SU-DHL-6 (cell line): ENCODE data around the gene EPB41L5.
A peak's percentile ranks its signal among the peaks of the same experiment; 100 is the strongest.

ENCODE experiments used
- H2AFZ ChIP-seq: fragments of 200-600 bp; sonication (generic); 2 replicates; pipeline ENCODE4 v1.6.1; 2014; ENCODE audit warnings: low read depth, mild to moderate bottlenecking, moderate library complexity, mixed read lengths, antibody characterized with exemption, low read length; ENCODE audit not compliant: severe bottlenecking
- H3F3A ChIP-seq: fragments of 200-600 bp; shearing (Covaris generic); 2 replicates; pipeline ENCODE4 v1.6.0; 2016; ENCODE audit warnings: antibody characterized with exemption, mild to moderate bottlenecking; ENCODE audit not compliant: insufficient read depth
- H3K27ac ChIP-seq: fragments of 200-600 bp; sonication (generic); 2 replicates; pipeline ENCODE4 v1.5.1; 2016; ENCODE audit warnings: low read depth, mild to moderate bottlenecking, low read length, moderate library complexity, mixed read lengths
- H3K27me3 ChIP-seq: fragments of 200-600 bp; sonication (generic), shearing (Covaris generic); 2 replicates; pipeline ENCODE4 v1.6.0; 2014; ENCODE audit warnings: mild to moderate bottlenecking, low read length
- H3K36me3 ChIP-seq: fragments of 200-600 bp; sonication (generic); 2 replicates; pipeline ENCODE4 v1.6.1; 2014; ENCODE audit warnings: mild to moderate bottlenecking, low read length, mixed read lengths
- H3K4me2 ChIP-seq: fragments of 300-600, 200-600 bp; shearing (Covaris generic), sonication (generic); 2 replicates; pipeline ENCODE4 v1.6.0; 2014; ENCODE audit warnings: low read length, low read depth, mild to moderate bottlenecking; ENCODE audit not compliant: poor library complexity, severe bottlenecking
- H3K4me3 ChIP-seq: fragments of 200-600 bp; sonication (generic); 2 replicates; pipeline ENCODE4 v1.5.1; 2014; ENCODE audit warnings: antibody characterized with exemption, low read length, mild to moderate bottlenecking, mixed read lengths; ENCODE audit not compliant: insufficient read depth, poor library complexity, severe bottlenecking
- H3K79me2 ChIP-seq: fragments of 200-600 bp; sonication (generic); 2 replicates; pipeline ENCODE4 v1.6.1; 2014; ENCODE audit warnings: mild to moderate bottlenecking, low read length, moderate library complexity; ENCODE audit not compliant: insufficient read depth
- H3K9ac ChIP-seq: fragments of 200-600 bp; sonication (generic); 2 replicates; pipeline ENCODE4 v1.7.0; 2014; ENCODE audit warnings: mild to moderate bottlenecking, low read length
- H3K9me2 ChIP-seq: fragments of 200-600 bp; sonication (generic); replicated peaks from 2 replicates; pipeline ENCODE4 v1.6.1; 2014; ENCODE audit warnings: low read length; ENCODE audit not compliant: insufficient read depth
- H3K9me3 ChIP-seq: fragments of 200-600 bp; sonication (generic); 2 replicates; pipeline ENCODE4 v1.6.1; 2014; ENCODE audit warnings: low read length, mixed read lengths; ENCODE audit not compliant: insufficient read depth
- H4K20me1 ChIP-seq: fragments of 200-600 bp; sonication (generic); 2 replicates; pipeline ENCODE4 v1.6.1; 2014; ENCODE audit warnings: low read depth, mild to moderate bottlenecking, antibody characterized with exemption, low read length, moderate library complexity, mixed read lengths
- CTCF ChIP-seq: fragments of 200-600 bp; sonication (generic); IDR thresholded peaks from one replicate; pipeline ENCODE4 v1.5.1; 2017; ENCODE audit warnings: antibody characterized with exemption, mild to moderate bottlenecking, low read length, moderate library complexity; ENCODE audit not compliant: insufficient read depth, poor library complexity, severe bottlenecking
- EZH2phosphoT487 ChIP-seq: fragments of 200-600 bp; sonication (generic), shearing (Covaris generic); conservative IDR thresholded peaks from 2 replicates; pipeline ENCODE4 v1.6.1; 2018; ENCODE audit warnings: mild to moderate bottlenecking, antibody characterized with exemption, low read length, moderate library complexity, mixed read lengths

EPB41L5 gene

GRCh38 chr2:120174963-120175581 is 162.2 kb downstream of the EPB41L5 start:
- H3K4me3 ChIP-seq: no peak overlapping the region
- H4K20me1 ChIP-seq: no peaks in the 10 kb centered on the region
- no peak overlapping the region for H3K27ac ChIP-seq
- H3K36me3 ChIP-seq: no peaks in the 10 kb centered on the region
- no peaks in the 10 kb centered on the region for H3K9me3 ChIP-seq
- H3K79me2 ChIP-seq: no peaks in the 10 kb centered on the region
- peak overlapping the region; percentile 9 for H3K4me2 ChIP-seq
- 0 out of 2 replicates have a peak, but pooled peaks cover 11% of the 10 kb centered on the region for H3F3A ChIP-seq
- no peaks in the 10 kb centered on the region for H3K9me2 ChIP-seq
- TF ChIP-seq EZH2phosphoT487 (no peak), CTCF (peak; percentile 64)
- H2AFZ ChIP-seq: peak overlapping the region; percentile 45
- H3K9ac ChIP-seq: no peak overlapping the region
- H3K27me3 ChIP-seq: no peaks in the 10 kb centered on the region

GRCh38 chr2:120176526-120176925 is 163.6 kb downstream of the EPB41L5 start:
- Histone ChIP-seq H3K27ac (peak overlapping the region; percentile 86), H2AFZ (peak overlapping the region; percentile 45), H3K79me2 (no peaks in the 10 kb centered on the region), H3K4me3 (peak overlapping the region; percentile 68), H4K20me1 (no peaks in the 10 kb centered on the region), H3F3A (0 out of 2 replicates have a peak, but pooled peaks cover 11% of the 10 kb centered on the region), H3K9me3 (no peaks in the 10 kb centered on the region), H3K9me2 (no peaks in the 10 kb centered on the region), H3K9ac (peak overlapping the region; percentile 70), H3K27me3 (no peaks in the 10 kb centered on the region), H3K4me2 (peak overlapping the region; percentile 99), H3K36me3 (no peaks in the 10 kb centered on the region)
- TF ChIP-seq EZH2phosphoT487 (no peak), CTCF (no peak)

GRCh38 chr2:120177001-120177621 is 164.2 kb downstream of the EPB41L5 start:
- H3F3A ChIP-seq: 0 out of 2 replicates have a peak, but pooled peaks cover 11% of the 10 kb centered on the region
- H3K9me3 ChIP-seq: no peaks in the 10 kb centered on the region
- H3K9ac ChIP-seq: peak overlapping the region; percentile 70
- peak overlapping the region; percentile 86 for H3K27ac ChIP-seq
- H3K4me3 ChIP-seq: peak overlapping the region; percentile 68
- peak overlapping the region; percentile 82 for H2AFZ ChIP-seq
- peak overlapping the region; percentile 99 for H3K4me2 ChIP-seq
- no peaks in the 10 kb centered on the region for H3K79me2 ChIP-seq
- TF ChIP-seq CTCF (peak; percentile 83), EZH2phosphoT487 (no peak)
- no peaks in the 10 kb centered on the region for H4K20me1 ChIP-seq
- H3K36me3 ChIP-seq: no peaks in the 10 kb centered on the region
- no peaks in the 10 kb centered on the region for H3K27me3 ChIP-seq
- no peaks in the 10 kb centered on the region for H3K9me2 ChIP-seq
